Measurements from ENCODE around the gene CMBL.
"Not testable (repeated sequence)": the region's sequence is repeated elsewhere in the genome, so short reads cannot be mapped to it uniquely, and the experiment has no call there.

CMBL gene

GRCh38 chr5:10333154-10334006 lies 25.7 kb upstream of the CMBL start:
- DNase-seq: peak; percentile 76

- no peak for DNase-seq
Measured at GRCh38 chr5:10332301-10332700, 24.6 kb upstream of the CMBL start.

GRCh38 chr5:10331341-10331796 lies 23.7 kb upstream of the CMBL start:
- DNase-seq: peak; percentile 88

- DNase-seq: no peak
Measured at GRCh38 chr5:10330511-10331230, 23.0 kb upstream of the CMBL start.

- peak; percentile 61 for DNase-seq
Measured at GRCh38 chr5:10329820-10330481, 22.2 kb upstream of the CMBL start.

GRCh38 chr5:10329446-10329819 lies 21.7 kb upstream of the CMBL start:
- no peak for DNase-seq

GRCh38 chr5:10328323-10328722 lies 20.6 kb upstream of the CMBL start:
- DNase-seq: no peak

- DNase-seq: no peak
Measured at GRCh38 chr5:10324518-10325370, 17.0 kb upstream of the CMBL start.

- peak; percentile 24 for DNase-seq
Measured at GRCh38 chr5:10323588-10324488, 16.1 kb upstream of the CMBL start.

- no peak for DNase-seq
Measured at GRCh38 chr5:10321882-10322281, 14.2 kb upstream of the CMBL start.

- DNase-seq: no peak
Measured at GRCh38 chr5:10320793-10321192, 13.1 kb upstream of the CMBL start.

GRCh38 chr5:10319202-10319851 lies 11.6 kb upstream of the CMBL start:
- no peak for DNase-seq

GRCh38 chr5:10317825-10318682 lies 10.4 kb upstream of the CMBL start:
- DNase-seq: no peak

GRCh38 chr5:10315824-10316509 lies 8.3 kb upstream of the CMBL start:
- no peak for DNase-seq

GRCh38 chr5:10315201-10315600 lies 7.5 kb upstream of the CMBL start:
- DNase-seq: no peak

- DNase-seq: no peak
Measured at GRCh38 chr5:10311595-10312425, 4.1 kb upstream of the CMBL start.

GRCh38 chr5:10310835-10311570 lies 3.3 kb upstream of the CMBL start:
- DNase-seq: not testable (repeated sequence)

All from eye (tissue), 1 donor.